Limb (tissue), 2 donors: ENCODE data around the gene GALNT14.

ENCODE experiments used
- DNase-seq, 2 donors: peaks; one replicate each; pipeline ENCODE4 v3.0.0-alpha.2; 2016; ENCODE audit errors: extremely low spot score in 2 of 2

The GALNT14 gene

DNA sequence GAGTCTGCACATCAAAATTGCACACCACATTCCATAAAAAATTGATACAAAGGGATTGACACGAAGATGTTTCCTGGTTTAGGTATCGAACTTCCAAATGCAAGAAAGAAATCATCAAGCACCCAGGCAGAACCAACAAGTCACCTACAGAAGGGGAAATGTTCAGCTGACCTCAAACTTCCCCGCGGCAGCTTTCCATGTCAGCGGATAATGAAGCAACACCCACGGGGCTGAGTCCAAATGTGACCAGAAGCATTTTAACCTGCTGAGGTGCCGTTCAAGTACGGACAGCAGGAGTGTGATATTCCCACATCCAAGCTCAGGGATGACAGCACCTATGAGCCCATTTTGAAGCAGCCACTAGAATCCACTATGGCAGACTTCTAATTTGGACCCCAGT lies 124.9 kb downstream of the GALNT14 start:
- no peak for DNase-seq

DNA sequence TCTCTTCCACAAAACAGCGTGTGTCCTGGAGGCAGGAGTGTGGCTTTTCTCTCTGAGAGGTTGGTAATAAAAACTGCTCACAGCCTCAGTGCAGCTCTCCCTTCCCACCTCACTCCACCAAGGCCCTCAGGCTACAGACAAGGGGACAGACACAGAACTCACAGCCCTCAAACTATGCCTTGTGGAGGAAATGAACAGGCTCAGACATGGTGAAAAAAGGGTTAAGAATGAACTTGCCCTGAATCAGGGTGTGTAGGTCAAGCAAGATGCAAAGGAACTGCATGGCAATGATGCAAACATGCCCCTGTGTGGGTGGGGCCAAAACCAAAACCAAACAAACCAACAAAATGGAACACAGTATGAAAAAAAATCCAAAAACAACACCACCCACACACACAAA lies 125.8 kb downstream of the GALNT14 start:
- no peak for DNase-seq

DNA sequence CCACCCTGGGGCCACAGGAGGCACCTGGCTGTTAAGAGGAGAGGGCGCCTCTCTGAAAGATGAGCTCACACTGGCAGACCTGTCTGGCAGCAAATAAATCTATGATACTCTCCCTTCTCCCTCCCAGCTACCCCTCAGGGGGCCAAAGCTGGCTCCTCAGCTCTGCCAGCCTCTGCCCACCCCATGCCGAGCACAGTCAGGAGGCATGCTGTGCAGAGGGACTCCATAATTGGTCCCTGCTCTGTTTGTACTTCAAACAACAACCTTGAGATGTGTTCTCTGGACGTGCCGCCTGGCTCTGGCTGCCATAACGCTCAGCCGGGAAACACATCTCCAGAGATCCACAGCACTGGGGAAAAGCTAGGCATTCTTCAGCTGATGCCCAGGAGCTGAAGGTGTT lies 126.7 kb downstream of the GALNT14 start:
- DNase-seq, result no peak

DNA sequence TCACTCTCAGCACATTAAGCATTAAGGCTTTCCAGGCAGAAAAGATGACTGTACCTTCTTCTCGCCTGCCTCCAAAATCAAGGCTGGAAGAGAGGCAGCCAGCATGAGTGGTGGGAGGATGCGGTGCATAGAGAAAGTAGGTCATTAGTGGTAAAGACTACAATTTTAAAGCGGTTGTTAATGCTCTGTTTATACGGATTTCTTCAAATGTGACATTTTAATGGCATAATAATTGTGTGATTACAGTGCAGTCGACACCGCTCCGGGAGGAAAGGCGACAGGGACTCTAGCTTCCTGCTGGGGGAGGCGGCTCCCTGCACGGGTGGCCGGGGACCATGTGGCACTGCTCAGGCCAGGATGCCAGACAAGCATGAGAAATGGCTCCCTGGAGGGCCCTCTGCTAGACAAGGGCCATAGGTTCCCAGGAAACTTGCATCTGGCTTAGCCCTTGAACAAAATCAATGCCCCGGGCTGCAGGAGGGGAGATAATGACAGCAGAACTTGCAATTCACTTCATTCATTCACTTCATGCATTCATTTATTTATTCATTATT lies 129.6 kb downstream of the GALNT14 start:
- DNase-seq, result peak in 1 of 2 donors; percentile 36

DNA sequence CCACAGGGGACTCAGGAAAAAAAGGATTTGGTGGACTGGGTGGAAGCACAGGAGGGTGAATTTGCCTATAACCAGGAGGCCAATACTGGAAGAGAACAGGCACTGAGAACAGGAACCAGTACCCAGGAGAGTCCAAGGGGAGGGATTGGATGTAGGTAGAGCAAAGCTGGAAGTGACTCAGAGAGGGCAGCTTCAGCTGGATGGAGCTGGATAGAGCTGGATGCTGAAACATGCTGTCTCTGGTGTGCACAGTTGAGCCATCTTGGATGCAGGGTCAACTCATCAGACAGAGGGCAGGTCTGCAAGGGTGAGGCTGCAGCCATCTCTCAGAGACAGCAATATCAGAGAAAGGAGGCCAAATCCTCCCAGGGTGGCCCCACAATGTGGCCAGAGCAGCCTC lies 134.0 kb downstream of the GALNT14 start:
- DNase-seq, result no peak

DNA sequence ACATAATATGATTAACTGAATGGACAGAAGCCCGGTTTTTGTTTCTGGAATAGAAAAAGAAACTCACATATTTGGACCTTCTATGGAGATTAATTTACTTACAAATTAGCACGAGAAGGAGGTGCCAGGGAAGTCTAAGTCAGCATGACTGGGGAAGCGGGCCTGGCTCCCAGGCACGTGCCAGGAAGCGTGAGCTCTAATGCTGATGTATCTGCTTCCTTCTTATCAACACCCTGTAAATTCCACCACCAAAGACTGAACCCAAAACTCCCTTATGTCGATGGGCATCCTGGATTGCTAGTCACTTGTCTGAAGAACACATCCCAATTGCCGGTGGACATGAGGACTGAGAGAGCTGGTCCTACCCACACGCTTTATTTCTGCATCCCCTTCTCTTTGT lies 134.5 kb downstream of the GALNT14 start:
- no peak for DNase-seq

DNA sequence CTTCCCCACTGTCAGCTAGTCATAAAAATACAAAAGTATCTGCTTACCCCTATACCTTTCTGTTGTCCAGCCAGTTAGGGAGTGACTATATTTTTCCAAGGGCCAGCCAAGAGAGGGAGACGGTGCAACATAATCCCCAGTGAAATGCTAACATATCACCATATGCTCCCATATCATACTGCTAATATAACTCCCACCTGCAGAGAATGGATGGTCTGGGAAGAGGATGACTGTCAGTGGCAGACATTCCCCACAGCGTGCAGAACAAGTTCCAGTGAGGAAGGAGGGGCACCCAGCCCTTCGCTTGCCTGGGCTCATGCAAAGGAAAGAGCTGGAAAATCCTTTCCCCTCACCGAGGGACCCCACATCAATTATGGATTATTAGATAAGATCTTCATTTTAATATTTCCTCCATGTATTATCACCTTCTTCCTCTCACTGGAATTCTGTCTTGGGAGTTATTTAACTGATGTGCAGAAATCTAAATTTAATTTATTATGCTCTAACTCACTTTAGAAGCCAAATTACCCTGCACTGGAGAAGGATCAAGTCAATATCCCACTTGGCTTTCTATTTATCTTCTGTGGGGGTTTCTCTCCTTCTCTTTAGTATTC lies 135.6 kb downstream of the GALNT14 start:
- no peak for DNase-seq

DNA sequence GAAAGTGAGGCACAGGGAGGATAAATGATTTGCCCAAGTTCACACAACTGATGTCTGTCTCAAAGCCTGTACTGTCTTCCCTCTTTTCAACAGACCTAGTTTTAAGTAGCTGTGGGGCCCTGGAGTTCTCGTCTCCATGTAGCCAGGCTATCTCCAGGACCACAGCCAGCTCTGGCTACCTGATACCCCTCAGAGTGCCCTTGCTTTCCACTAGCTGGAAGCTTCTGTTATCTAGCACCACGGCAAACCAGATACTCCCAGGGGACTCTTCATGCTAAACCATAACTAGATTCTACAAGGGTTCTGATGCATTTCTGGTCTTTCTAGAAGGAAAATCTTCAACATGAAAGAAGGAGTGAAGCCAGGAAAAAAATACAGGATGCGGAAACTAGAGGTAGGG lies 137.3 kb downstream of the GALNT14 start:
- no peak for DNase-seq

DNA sequence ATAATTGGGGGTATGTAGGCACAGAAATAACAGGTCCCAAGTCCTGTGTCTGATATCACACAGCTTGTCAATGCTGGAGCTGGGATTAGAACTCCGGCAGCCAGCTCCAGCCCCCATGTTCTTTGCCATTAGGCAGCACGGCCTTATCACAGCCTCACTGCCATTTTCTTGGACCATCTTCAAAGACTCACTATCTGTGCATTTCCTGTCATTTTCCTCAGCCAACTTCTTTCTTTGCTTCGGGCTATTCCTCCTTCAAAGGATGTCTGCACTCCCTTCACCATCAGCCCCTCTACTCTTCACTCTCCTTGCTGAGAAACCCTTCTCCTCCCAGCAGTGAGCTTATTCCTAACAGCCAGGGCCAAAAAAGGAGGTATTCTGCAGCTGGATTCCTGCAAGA lies 139.6 kb downstream of the GALNT14 start:
- no peak for DNase-seq

DNA sequence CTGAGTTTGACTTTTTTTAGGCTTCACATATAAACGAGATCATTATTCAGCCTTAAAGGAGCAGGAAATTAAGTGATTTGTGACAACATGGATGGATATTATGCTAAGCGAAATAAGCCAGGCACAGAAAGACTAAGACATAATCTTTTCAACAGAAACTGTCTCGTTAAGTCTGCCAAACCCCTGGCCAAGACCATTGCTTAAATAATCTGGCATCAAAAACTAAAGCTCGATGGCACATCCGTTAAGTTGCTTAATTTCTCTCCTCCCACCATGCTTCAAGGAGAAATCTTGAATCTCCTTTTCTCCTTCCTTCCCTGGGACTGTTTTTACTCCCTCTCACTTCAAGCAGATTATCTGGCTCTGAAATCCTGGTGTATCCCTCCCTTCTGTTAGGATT lies 140.3 kb downstream of the GALNT14 start:
- DNase-seq, result no peak

DNA sequence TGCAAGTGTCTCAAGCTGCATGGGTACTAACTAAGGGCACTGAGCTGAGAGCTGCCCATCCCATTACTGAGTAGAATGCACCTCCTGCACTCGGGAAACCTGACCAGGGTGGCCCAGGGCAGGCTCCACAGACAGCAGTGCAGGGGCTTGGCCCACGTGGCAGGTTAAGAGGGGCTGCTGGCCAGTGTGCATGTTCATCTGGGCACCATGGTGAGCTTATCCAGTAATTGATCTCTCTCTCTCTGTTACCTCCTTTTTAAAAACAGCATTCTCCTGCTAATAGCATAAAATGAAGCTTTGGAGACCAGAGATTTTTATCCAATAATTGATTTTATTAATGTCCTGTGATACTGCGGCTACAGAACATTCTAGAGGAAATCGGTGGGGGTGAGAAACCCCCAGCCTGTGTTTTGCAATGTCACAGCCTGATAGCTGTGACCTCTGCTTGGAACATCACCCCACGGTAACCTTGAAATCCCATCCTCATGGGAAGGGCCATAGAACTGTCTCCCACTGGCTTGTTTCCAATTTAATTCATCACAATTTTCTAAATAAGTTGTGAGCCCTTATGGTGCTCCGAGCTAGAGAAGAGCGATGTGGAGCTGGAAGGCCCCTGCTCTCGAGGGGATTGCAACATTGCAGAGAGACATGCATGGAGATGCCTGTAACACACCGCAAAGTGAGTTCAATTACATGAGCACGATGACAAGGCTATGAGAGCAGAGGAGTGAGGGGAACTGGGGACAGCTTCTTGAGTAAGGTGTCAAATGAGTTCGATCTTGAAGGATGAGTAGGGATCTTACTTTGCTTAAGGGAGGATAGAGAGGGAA lies 143.8 kb downstream of the GALNT14 start:
- no peak for DNase-seq

DNA sequence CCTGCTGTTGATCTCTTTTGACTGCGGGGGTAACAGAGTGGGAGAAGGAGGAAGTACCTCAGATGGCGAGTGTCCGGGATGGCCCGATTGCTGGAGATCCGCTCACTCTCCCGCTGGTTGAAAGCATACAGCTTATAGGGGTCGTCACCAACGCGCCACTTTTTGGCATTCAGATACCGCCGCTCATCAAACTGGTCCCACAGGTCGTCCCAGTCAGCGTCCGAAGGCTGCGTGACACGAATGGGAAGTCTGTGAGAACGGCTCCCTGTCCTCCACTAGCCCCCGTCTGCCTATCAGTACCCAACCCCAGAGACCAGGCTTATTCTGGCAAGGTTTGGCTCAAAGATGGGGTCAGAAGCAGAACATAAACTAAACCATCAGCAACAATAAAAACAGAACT lies 145.5 kb downstream of the GALNT14 start:
- DNase-seq, result no peak

DNA sequence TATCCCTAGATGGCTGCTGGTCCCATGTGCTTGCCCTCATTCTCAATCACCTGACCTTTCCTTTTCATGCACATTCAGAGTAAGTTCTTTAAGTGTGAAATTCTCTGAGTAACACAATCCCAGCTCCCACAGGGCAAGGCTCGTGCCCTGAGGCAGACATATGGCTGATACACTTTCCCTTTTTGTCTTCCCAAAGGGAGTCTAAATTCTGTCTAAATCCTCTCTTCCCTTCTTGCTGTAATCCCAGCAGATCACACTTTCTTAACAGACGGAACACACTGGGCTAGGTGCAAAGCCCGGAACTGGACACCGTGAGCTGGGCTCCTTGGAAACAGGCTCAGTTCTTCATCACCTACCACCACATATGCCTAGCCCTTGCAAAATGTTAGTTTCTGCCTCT lies 147.6 kb downstream of the GALNT14 start:
- no peak for DNase-seq

DNA sequence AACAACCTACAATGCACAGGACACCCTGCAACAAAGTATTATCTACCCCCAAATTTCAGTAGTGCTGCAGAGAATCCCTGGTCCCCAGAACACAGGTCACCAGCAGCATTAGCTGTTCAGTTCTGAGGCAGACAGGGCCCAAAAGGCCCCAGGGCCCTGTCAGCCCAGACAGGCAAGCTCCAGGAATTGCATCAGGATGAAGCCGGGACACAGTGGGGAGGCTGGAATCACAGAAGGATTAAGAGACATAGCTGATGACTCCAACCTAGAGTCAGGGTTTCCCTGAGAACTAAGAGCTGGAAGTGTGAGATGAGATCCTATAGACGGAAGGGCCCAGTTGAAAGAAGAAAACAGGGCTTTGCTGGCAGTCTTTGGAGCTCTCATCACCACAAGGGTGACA lies 148.1 kb downstream of the GALNT14 start:
- DNase-seq, result no peak

DNA sequence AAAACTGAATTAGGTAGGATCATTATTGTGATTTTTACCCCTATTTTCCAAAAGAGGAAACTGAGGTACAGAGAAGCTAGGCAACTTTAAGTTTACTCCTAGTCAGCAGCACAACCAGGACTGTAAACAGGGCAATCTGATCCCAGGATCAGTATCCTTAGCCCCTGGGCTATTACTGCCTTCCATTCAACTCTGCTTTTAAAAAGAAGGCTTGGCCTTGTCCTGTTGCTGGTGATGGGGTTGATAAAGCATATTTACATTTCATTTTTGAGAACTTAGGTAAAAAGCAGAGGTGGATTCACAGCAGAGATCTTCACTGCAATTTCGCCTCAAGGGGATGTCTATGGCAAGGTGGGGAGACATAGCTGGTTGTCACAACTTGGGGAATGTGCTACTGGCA lies 148.5 kb downstream of the GALNT14 start:
- no peak for DNase-seq

DNA sequence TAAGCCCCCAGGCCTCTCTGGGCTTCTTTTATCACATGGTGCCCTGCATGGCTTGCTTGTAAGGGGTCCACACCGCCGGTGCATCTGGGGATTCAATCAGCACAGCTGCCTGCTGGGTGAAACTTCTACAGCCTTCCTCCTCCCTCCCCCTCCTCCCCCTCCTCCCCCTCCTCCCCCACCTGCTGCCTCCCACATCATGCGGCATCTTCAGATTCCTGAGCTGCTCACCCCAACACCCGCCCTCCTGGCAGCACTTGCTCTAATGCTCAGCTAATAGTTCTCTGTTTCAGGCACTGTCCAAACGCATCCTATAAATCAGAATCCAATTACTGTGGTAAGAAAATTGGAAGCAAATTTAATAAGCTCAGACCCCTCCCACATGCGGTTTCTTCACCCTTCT lies 150.7 kb downstream of the GALNT14 start:
- DNase-seq, result peak in 1 of 2 donors; percentile 42

DNA sequence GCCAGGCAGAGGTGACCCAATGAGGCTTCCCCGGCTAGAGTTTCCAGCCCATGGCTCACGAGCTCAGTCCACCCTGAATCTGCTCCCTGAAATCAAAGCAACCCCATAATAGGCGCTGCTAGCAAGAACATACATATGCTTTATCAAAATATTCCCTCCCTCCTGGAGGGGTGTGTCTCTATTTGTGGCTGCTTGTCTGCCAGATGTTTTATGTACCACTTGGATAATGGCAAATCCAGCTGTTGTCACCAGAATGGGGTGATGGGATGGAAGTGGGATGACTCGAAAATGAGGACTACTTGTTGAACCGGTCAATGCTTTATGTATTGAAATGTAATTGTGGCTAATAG lies 152.0 kb downstream of the GALNT14 start:
- DNase-seq, result peak in 1 of 2 donors; percentile 29

DNA sequence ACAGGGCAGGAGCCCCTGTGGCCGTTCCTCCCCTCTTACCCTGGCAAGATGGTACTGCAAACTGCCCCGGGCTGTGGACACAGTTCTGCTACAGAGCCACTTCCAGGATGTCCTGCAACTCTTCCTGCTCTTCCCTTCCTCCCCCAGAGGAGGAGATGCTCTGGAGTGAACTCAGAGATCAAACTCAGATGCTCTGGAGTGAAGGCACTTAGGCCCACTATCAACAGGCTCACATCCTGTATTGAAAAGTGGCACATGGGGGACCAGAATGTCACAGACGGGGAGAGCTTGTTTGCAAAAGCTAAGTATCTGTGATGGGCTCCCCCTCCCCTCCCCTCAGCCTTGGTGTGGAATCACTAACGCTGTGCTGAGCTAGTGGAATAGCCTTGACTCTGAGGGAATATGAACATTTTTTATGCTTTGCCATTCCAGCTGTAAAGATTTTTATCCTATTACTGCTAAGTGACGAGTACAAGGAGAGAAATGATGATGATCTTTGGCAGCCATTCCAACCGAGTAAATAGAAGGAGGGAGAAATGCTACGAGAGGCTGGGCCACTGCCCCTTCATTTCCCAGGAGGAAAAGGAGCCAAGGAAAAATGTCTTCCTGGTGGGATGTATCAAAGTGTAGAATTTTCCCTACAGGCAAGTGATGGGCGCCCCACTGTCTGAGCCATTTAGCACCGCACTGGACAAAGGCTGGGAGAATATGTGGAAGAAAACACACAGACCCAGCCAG lies 152.6 kb downstream of the GALNT14 start:
- DNase-seq, result peak in 1 of 2 donors; percentile 47

DNA sequence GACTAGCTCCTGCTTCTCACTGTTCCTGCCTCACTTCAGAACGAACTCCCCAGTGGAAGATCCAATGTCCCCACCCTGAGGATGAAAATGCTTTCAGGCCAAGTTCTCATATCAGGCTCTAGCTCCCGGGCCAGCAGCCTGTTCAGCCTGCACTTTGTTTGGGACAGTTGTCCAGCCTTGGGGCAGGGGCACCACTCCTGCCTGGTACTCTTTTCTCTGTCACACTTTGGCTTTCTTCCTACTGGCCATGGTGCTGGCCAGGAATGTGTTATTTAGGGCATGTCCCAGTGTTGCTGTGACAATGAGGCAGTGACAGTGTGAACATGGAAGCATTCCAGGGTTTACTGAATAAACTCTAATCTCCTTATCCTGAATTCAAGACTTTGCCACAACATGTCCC lies 154.1 kb downstream of the GALNT14 start:
- DNase-seq, result no peak

DNA sequence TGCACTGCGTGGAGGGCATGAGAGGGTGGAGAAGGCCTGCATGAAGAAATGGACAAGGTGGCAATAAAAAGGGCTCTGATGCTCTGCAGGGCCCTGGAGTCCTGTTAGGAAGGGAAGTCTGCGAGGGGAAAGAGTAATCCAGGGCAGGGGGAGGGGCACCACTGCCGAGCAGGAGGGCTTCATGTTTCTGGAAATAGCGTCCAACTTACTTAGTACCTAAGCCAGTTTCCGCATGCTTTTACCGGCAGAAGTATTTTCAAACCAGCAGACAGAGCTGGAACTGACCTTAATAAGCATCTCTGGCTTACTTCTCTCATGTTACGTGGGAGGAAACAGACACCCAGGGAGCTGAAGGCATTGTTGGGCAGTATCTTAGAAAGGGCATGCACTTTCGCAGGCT lies 156.7 kb downstream of the GALNT14 start:
- peak; percentile 58 to 70 for DNase-seq

DNA sequence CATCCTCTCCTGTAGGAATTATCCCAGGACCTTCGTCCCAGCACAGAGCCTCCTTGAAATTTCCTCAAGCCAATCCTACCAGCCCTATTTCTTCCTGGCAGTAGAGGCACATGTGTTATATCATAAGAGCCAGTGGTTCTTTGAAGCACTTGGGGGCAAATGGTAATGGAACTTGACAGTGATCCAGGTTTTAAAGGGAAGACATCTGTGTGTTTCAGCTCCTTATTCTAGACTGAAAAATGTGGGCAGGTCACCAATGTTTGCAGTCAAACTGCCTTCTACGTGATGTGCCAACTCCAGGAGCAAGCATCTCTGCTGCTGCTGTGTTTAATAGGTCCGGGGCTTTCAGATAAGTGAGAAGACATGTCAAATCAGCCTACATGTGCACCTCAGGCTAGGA lies 157.1 kb downstream of the GALNT14 start:
- no peak for DNase-seq

DNA sequence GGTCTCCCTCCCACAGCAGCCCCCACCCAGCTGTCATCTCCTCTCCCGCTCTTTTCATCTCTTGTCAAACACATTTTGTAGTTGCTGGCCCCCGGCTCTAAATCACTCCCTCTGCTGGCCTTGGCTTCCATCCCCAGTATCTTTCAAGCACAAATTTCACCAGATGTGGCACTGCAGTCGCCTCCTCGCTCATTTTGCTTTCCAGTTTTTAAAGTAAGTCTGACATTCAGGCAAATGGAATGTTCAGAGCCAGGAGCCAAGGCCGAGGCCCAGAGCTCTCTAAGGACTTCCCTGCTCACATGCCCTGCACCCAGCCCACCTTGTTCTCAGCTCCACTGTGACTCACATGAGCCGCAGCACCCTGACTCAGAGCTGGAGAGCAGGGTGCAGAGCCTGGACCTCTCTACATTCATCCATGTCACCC lies 158.4 kb downstream of the GALNT14 start:
- DNase-seq, result no peak
